Nephron progenitor cell (in vitro differentiated cells): Measurements from ENCODE around the gene PADI2.

ENCODE experiments used
- DNase-seq: peaks from one replicate; pipeline ENCODE4 v3.0.0; 2021
- H3K27ac Mint-ChIP-seq: 2 replicates; pipeline ENCODE4 v1.8.0; 2021; ENCODE audit warnings: mild to moderate bottlenecking, moderate library complexity, mixed read lengths
- H3K27me3 Mint-ChIP-seq: 2 replicates; pipeline ENCODE4 v1.8.0; 2021; ENCODE audit warnings: mild to moderate bottlenecking, low read depth, mixed read lengths; ENCODE audit not compliant: poor library complexity
- H3K36me3 Mint-ChIP-seq: 2 replicates; pipeline ENCODE4 v1.8.0; 2021; ENCODE audit warnings: low read depth, mixed read lengths
- H3K4me1 Mint-ChIP-seq: 2 replicates; pipeline ENCODE4 v1.8.0; 2021; ENCODE audit warnings: mixed read lengths
- H3K4me3 Mint-ChIP-seq: 2 replicates; pipeline ENCODE4 v1.8.0; 2021; ENCODE audit warnings: mild to moderate bottlenecking, moderate library complexity, mixed read lengths
- H3K9me3 Mint-ChIP-seq: 2 replicates; pipeline ENCODE4 v1.8.0; 2021; ENCODE audit warnings: mild to moderate bottlenecking, moderate library complexity, mixed read lengths
- CTCF ChIP-seq: fragments of 200-600 bp; sonication (generic); IDR thresholded peaks from 2 replicates; pipeline ENCODE4 v1.5.0; 2021; ENCODE audit warnings: antibody characterized with exemption

The PADI2 gene

GRCh38 chr1:17109892-17110554, 9.2 kb downstream of the PADI2 start:
- H3K36me3 Mint-ChIP-seq, result no peaks in the 10 kb centered on the region
- no peak for TF ChIP-seq CTCF
- no peaks in the 10 kb centered on the region for H3K9me3 Mint-ChIP-seq
- no peak for DNase-seq
- peaks cover 82% of the 10 kb centered on the region for H3K4me1 Mint-ChIP-seq
- peaks cover 17% of the 10 kb centered on the region for H3K27me3 Mint-ChIP-seq
- H3K27ac Mint-ChIP-seq, result peak overlapping the region; percentile 68
- H3K4me3 Mint-ChIP-seq, result no peak overlapping the region

- DNase-seq, result no peak
- Mint-ChIP-seq H3K4me1 (peaks cover 70% of the 10 kb centered on the region), H3K36me3 (no peaks in the 10 kb centered on the region), H3K4me3 (no peak overlapping the region), H3K27ac (no peak overlapping the region), H3K27me3 (peaks cover 10% of the 10 kb centered on the region), H3K9me3 (no peaks in the 10 kb centered on the region)
- TF ChIP-seq CTCF, result no peak
Measured at GRCh38 chr1:17108786-17109185, 10.5 kb downstream of the PADI2 start.

GRCh38 chr1:17108360-17108759, 10.9 kb downstream of the PADI2 start:
- no peak overlapping the region for H3K27ac Mint-ChIP-seq
- no peaks in the 10 kb centered on the region for H3K36me3 Mint-ChIP-seq
- peaks cover 66% of the 10 kb centered on the region for H3K4me1 Mint-ChIP-seq
- H3K4me3 Mint-ChIP-seq, result no peak overlapping the region
- TF ChIP-seq CTCF, result no peak
- no peaks in the 10 kb centered on the region for H3K9me3 Mint-ChIP-seq
- no peak for DNase-seq
- peaks cover 10% of the 10 kb centered on the region for H3K27me3 Mint-ChIP-seq

GRCh38 chr1:17104782-17105181, 14.5 kb downstream of the PADI2 start:
- no peaks in the 10 kb centered on the region for H3K36me3 Mint-ChIP-seq
- H3K4me3 Mint-ChIP-seq, result no peak overlapping the region
- no peak for TF ChIP-seq CTCF
- peaks cover 13% of the 10 kb centered on the region for H3K27me3 Mint-ChIP-seq
- no peaks in the 10 kb centered on the region for H3K9me3 Mint-ChIP-seq
- H3K27ac Mint-ChIP-seq, result no peak overlapping the region
- H3K4me1 Mint-ChIP-seq, result peaks cover 52% of the 10 kb centered on the region
- DNase-seq, result no peak

GRCh38 chr1:17102232-17102631, 17.0 kb downstream of the PADI2 start:
- no peaks in the 10 kb centered on the region for H3K9me3 Mint-ChIP-seq

More at GRCh38 chr1:17102232-17102631, 17.0 kb downstream of the PADI2 start:
- H3K36me3 Mint-ChIP-seq, result no peaks in the 10 kb centered on the region
- no peak for TF ChIP-seq CTCF
- DNase-seq, result no peak
- peaks cover 64% of the 10 kb centered on the region for H3K4me1 Mint-ChIP-seq
- peaks cover 11% of the 10 kb centered on the region for H3K27me3 Mint-ChIP-seq
- no peak overlapping the region for H3K4me3 Mint-ChIP-seq
- no peak overlapping the region for H3K27ac Mint-ChIP-seq
